ENCODE measurements around the gene ZNF296. TPM values are rescaled to one million over a fixed set of nuclear protein-coding genes. Genes with fewer than 3 reads are reported as not detected.

Gene ZNF296
- total and polyA plus RNA-seq, 2 of the 8 experiments (the other 6 are each of a cell fraction or from before 2014, with no cell fraction given) = 2.7 to 7.5 TPM

DNA sequence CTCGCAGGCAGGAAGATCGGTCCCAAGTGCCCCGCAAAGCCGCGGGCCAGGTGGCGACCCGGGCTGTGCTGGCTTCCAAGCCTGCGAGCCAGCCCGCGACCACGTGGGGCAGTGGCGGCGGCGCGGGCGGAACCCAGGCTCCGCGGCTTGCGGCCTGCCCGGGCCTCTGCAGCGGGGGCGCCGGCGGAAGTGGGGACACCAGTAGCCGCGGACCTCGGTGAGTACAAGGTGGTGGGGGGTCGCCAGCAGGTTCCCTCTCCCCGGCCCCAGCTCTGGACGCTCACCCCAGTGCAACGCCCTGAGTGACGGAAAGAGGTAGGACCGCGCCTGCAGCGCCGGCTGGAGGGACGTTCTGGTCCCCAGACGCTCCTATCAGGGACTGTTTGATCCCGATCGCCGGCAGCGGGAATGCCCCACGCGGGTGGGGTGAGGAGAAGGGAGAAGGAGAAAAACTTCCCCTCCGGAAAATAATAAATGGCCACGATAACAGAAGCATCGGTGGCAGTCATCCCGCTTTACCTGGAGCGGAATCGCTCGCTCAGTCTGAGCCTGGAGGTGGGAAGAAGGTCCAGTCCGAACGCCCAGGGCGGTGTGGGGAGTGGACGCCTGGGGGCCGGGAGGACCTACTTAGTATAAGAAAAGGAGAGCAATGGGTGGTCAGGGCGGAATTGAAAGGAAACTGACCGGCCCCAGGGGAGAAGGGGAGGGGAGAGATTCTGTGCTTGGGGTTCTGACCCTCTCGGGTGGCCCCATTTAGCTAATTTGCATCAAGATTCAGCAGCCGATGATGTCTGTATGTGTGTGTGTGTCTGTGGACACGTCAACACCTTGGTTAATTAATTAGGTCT is 3.0 kb upstream of the ZNF296 start, which contains the start of gene GEMIN7 (continued):
- TF ChIP-seq GABPA (IDR thresholded peaks at IDR 0.05; ENCODE audit: borderline replicate concordance, insufficient read depth, low read length) (peak; percentile 99), BCL11A (IDR thresholded peaks at IDR 0.05; ENCODE audit: low read depth in 2 of 2, low read length in 2 of 2) (no peak), YY1 (IDR thresholded peaks at IDR 0.05; ENCODE audit: low read depth, low read length) (peak; percentile 65; the same call in 1 of the 2 replicates), TCF12 (IDR thresholded peaks at IDR 0.05; ENCODE audit: low read depth, low read length) (0 out of 2 replicates have a peak, but pooled peaks have one; percentile 63), SUZ12 (IDR thresholded peaks at IDR 0.05; ENCODE audit: low read length) (no peak), MAFK (IDR thresholded peaks at IDR 0.05; ENCODE audit: low read depth, low read length) (no peak), CREB1 (IDR thresholded peaks at IDR 0.05) (peak; percentile 29; the same call in 1 of the 2 replicates), CBX8 (IDR thresholded peaks at IDR 0.05; ENCODE audit: borderline replicate concordance, low read depth, low read length) (no peak), PHF8 (conservative IDR thresholded peaks at IDR 0.05; ENCODE audit: low read depth, low read length) (peak; percentile 80), CBX5 (IDR thresholded peaks at IDR 0.05; ENCODE audit: low read depth, low read length) (no peak), TBP (IDR thresholded peaks at IDR 0.05; ENCODE audit: low read depth, low read length) (peak; percentile 70; the same call in 1 of the 2 replicates), SP1 (IDR thresholded peaks at IDR 0.05; ENCODE audit: low read depth, low read length) (peak; percentile 46; the same call in 1 of the 2 replicates), SP2 (IDR thresholded peaks at IDR 0.05; ENCODE audit: low read length) (no peak), POLR2AphosphoS5 (IDR thresholded peaks at IDR 0.05; ENCODE audit: low read depth, low read length) (peak; percentile 72), RXRA (IDR thresholded peaks at IDR 0.05; ENCODE audit: insufficient read depth, low read depth, low read length) (no peak), ZNF274 (IDR thresholded peaks at IDR 0.05; ENCODE audit: borderline replicate concordance, extremely low read depth, low read length) (no peak), KDM5A (IDR thresholded peaks at IDR 0.05; ENCODE audit: low read length) (peak; percentile 54)
- TF ChIP-seq, protein P1, sequence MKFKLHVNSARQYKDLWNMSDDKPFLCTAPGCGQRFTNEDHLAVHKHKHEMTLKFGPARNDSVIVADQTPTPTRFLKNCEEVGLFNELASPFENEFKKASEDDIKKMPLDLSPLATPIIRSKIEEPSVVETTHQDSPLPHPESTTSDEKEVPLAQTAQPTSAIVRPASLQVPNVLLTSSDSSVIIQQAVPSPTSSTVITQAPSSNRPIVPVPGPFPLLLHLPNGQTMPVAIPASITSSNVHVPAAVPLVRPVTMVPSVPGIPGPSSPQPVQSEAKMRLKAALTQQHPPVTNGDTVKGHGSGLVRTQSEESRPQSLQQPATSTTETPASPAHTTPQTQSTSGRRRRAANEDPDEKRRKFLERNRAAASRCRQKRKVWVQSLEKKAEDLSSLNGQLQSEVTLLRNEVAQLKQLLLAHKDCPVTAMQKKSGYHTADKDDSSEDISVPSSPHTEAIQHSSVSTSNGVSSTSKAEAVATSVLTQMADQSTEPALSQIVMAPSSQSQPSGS (IDR thresholded peaks at IDR 0.05; ENCODE audit: low read length) = no peak
- TF ChIP-seq, protein P2, sequence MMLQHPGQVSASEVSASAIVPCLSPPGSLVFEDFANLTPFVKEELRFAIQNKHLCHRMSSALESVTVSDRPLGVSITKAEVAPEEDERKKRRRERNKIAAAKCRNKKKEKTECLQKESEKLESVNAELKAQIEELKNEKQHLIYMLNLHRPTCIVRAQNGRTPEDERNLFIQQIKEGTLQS (IDR thresholded peaks at IDR 0.05; ENCODE audit: insufficient read depth, low read depth, low read length) = no peak; the same call in 1 of the 2 replicates
- TF ChIP-seq, protein P3, sequence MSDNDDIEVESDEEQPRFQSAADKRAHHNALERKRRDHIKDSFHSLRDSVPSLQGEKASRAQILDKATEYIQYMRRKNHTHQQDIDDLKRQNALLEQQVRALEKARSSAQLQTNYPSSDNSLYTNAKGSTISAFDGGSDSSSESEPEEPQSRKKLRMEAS (IDR thresholded peaks at IDR 0.05) = peak; percentile 97
- TF ChIP-seq, protein P4, sequence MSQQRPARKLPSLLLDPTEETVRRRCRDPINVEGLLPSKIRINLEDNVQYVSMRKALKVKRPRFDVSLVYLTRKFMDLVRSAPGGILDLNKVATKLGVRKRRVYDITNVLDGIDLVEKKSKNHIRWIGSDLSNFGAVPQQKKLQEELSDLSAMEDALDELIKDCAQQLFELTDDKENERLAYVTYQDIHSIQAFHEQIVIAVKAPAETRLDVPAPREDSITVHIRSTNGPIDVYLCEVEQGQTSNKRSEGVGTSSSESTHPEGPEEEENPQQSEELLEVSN (IDR thresholded peaks at IDR 0.05) = peak; percentile 78

Data from H1 (cell line).